Prostate gland (tissue), 2 donors: ENCODE measurements around the gene ATP10D.

ENCODE experiments used
- POLR2A ChIP-seq: fragments of 450-650 bp; IDR thresholded peaks from one replicate; pipeline ENCODE4 v1.6.1; 2016; ENCODE audit warnings: antibody characterized with exemption, mild to moderate bottlenecking
- POLR2AphosphoS5 ChIP-seq: sonication (generic); formaldehyde crosslinking; IDR thresholded peaks from one replicate; pipeline ENCODE4 v1.6.1; 2017; ENCODE audit warnings: antibody characterized with exemption
- TF ChIP-seq, protein P1 (sequence below), 4 experiments: fragments of 200-600 bp in 2 of 4; fragments of 450-650 bp in 2 of 4; sonication (generic) in 2 of 4; IDR thresholded peaks; 1 replicate in 3 of 4; 2 replicates in 1 of 4; pipeline ENCODE4 v1.5.1; 2016 to 2019; ENCODE audit warnings: antibody characterized with exemption in 4 of 4, mild to moderate bottlenecking in 2 of 4, moderate library complexity in 2 of 4

DNA sequence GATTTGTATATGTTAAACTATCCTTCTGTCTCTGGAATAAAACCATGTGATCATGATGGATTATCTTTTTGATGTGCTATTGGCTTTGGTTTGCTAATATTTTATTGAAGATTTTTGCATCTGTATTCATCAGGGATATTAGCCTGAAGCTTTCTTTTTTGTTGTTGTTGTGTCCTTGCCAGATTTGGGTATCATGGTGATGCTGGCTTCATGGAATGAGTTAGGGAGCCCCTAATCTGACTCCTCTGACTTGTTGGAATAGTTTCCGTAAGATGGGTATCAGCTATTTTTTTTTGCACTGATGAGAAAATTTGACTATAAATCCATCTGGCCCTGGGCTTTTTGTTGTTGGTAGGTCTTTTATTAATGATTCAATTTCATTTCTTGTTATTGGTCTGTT is 45.7 kb downstream of the ATP10D start:
- TF ChIP-seq, protein P1, sequence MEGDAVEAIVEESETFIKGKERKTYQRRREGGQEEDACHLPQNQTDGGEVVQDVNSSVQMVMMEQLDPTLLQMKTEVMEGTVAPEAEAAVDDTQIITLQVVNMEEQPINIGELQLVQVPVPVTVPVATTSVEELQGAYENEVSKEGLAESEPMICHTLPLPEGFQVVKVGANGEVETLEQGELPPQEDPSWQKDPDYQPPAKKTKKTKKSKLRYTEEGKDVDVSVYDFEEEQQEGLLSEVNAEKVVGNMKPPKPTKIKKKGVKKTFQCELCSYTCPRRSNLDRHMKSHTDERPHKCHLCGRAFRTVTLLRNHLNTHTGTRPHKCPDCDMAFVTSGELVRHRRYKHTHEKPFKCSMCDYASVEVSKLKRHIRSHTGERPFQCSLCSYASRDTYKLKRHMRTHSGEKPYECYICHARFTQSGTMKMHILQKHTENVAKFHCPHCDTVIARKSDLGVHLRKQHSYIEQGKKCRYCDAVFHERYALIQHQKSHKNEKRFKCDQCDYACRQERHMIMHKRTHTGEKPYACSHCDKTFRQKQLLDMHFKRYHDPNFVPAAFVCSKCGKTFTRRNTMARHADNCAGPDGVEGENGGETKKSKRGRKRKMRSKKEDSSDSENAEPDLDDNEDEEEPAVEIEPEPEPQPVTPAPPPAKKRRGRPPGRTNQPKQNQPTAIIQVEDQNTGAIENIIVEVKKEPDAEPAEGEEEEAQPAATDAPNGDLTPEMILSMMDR (IDR thresholded peaks at IDR 0.05) = no peak
- no peak for TF ChIP-seq POLR2A
- TF ChIP-seq POLR2AphosphoS5 = no peak
